ENCODE results near the gene ARRDC4.

DNA sequence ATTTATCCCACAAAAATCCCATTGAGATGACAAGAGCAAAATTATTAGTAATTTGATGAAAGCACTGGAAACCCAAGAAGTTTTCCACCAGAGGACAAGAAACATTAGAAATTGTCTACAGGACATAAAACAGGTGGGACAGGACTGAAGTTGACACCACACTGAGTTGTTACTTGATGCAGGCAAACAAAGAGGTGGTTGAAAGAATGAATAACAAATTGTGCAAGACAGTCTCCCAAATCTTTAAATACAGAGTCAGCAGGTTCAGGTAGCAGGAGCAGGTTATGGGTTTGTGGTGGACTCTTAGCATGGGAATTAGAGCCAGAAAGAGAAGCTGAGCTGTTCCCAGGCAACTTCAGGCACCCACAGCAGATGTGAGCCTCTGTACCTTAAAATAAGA lies 30.3 kb upstream of the ARRDC4 start:
- TF ChIP-seq RAD21 (IDR thresholded peaks at IDR 0.05; ENCODE audit: low read length): no peak
- TF ChIP-seq, protein P1, sequence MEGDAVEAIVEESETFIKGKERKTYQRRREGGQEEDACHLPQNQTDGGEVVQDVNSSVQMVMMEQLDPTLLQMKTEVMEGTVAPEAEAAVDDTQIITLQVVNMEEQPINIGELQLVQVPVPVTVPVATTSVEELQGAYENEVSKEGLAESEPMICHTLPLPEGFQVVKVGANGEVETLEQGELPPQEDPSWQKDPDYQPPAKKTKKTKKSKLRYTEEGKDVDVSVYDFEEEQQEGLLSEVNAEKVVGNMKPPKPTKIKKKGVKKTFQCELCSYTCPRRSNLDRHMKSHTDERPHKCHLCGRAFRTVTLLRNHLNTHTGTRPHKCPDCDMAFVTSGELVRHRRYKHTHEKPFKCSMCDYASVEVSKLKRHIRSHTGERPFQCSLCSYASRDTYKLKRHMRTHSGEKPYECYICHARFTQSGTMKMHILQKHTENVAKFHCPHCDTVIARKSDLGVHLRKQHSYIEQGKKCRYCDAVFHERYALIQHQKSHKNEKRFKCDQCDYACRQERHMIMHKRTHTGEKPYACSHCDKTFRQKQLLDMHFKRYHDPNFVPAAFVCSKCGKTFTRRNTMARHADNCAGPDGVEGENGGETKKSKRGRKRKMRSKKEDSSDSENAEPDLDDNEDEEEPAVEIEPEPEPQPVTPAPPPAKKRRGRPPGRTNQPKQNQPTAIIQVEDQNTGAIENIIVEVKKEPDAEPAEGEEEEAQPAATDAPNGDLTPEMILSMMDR (conservative IDR thresholded peaks at IDR 0.05; ENCODE audit: low read depth, low read length): no peak
- TF ChIP-seq, protein P2, sequence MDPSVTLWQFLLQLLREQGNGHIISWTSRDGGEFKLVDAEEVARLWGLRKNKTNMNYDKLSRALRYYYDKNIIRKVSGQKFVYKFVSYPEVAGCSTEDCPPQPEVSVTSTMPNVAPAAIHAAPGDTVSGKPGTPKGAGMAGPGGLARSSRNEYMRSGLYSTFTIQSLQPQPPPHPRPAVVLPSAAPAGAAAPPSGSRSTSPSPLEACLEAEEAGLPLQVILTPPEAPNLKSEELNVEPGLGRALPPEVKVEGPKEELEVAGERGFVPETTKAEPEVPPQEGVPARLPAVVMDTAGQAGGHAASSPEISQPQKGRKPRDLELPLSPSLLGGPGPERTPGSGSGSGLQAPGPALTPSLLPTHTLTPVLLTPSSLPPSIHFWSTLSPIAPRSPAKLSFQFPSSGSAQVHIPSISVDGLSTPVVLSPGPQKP (IDR thresholded peaks at IDR 0.05; ENCODE audit: borderline replicate concordance, low read depth, low read length): no peak
- TF ChIP-seq, protein P3, sequence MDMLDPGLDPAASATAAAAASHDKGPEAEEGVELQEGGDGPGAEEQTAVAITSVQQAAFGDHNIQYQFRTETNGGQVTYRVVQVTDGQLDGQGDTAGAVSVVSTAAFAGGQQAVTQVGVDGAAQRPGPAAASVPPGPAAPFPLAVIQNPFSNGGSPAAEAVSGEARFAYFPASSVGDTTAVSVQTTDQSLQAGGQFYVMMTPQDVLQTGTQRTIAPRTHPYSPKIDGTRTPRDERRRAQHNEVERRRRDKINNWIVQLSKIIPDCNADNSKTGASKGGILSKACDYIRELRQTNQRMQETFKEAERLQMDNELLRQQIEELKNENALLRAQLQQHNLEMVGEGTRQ (IDR thresholded peaks at IDR 0.05; ENCODE audit: low read depth, low read length): no peak
- no peak for TF ChIP-seq POLR2A (IDR thresholded peaks at IDR 0.05; ENCODE audit: low read depth, low read length)
- TF ChIP-seq SMC3 (IDR thresholded peaks at IDR 0.05; ENCODE audit: low read depth, low read length): no peak
- no peak for TF ChIP-seq NFE2L2 (IDR thresholded peaks at IDR 0.05; ENCODE audit: low read depth, low read length)
- no peak for TF ChIP-seq CHD1 (IDR thresholded peaks at IDR 0.05; ENCODE audit: low read depth, low read length)
- TF ChIP-seq RCOR1 (IDR thresholded peaks at IDR 0.05; ENCODE audit: insufficient replicate concordance, low read length): no peak
- TF ChIP-seq BHLHE40 (IDR thresholded peaks at IDR 0.05; ENCODE audit: low read depth, low read length): no peak

All from IMR-90 (cell line).